Activated CD4-positive, alpha-beta T cell treated with anti-CD3 and anti-CD28 coated beads, Interleukin-2, amount 10 ng/mL, durations not matched to agents 24 days and 14 days (primary cell): ENCODE data around the gene SCD5. TPM values are rescaled to one million over a fixed set of nuclear protein-coding genes. Genes with fewer than 3 reads are reported as not detected.

Source experiments
- DNase-seq: peaks from one replicate; pipeline ENCODE4 v3.0.0; 2022
- H3K27ac Mint-ChIP-seq: one replicate; pipeline ENCODE4 v1.8.0; 2022; ENCODE audit warnings: mild to moderate bottlenecking, mixed read lengths
- H3K27me3 Mint-ChIP-seq: one replicate; pipeline ENCODE4 v1.8.0; 2022; ENCODE audit warnings: mixed read lengths
- H3K36me3 Mint-ChIP-seq: one replicate; pipeline ENCODE4 v1.8.0; 2022; ENCODE audit warnings: low read depth, mild to moderate bottlenecking, mixed read lengths
- H3K4me1 Mint-ChIP-seq: one replicate; pipeline ENCODE4 v1.8.0; 2021; ENCODE audit warnings: mixed read lengths
- H3K4me3 Mint-ChIP-seq: one replicate; pipeline ENCODE4 v1.8.0; 2022; ENCODE audit warnings: mild to moderate bottlenecking, moderate library complexity, mixed read lengths
- H3K9me3 Mint-ChIP-seq: one replicate; pipeline ENCODE4 v1.8.0; 2021; ENCODE audit warnings: mixed read lengths
- intact Hi-C: fragments of 100-400 bp; cut with micrococcal nuclease; formaldehyde crosslinking; loops from one replicate; pipeline ENCODE4 v1.15.1; 2023
- total RNA-seq: library from RNA; stranded (reverse); gene quantifications from 2 replicates; pipeline ENCODE4 v1.2.3, GENCODE V29; 2022

Gene SCD5
- total RNA-seq, 1 donor from 2014 or later = 0.63 TPM

DNA sequence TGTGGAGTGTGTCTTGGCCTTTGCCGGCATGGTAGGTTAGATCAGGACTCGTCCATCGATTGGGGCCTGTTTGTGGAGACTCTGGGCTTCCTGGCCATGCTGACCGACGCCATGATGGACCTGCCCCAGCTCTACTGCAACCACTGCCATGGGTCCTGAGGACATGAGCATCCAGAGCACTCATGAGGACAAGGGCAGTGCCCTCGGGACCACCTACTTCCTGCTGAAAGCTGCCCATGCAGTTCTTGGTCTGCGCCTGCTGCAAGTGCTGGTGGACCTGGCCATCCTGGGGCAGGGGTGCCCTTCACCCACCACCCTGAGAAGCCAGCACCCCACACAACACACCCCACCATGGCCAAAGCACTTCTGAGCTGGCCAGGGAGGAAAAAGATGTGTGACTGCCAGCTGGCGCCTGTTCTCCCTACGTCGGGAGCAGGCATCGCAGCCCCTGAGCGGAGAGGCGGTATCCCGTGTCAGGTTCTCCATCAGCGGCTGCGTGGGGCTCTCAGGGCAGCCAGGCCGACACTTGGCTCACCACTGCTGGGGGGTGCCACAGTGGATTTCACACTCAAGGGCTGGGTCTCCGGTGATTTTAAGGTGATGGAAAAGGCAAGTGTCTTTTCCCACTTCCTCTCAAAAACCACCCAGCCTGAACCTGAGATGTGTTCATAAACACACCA lies 106.4 kb downstream of the SCD5 start:
- H3K27ac Mint-ChIP-seq = no peak overlapping the region
- no peaks in the 10 kb centered on the region for H3K9me3 Mint-ChIP-seq
- DNase-seq = no peak
- H3K36me3 Mint-ChIP-seq = no peaks in the 10 kb centered on the region
- H3K4me3 Mint-ChIP-seq = no peak overlapping the region
- H3K27me3 Mint-ChIP-seq = peaks cover 9% of the 10 kb centered on the region
- no peaks in the 10 kb centered on the region for H3K4me1 Mint-ChIP-seq
- intact Hi-C loops = no loop called here

DNA sequence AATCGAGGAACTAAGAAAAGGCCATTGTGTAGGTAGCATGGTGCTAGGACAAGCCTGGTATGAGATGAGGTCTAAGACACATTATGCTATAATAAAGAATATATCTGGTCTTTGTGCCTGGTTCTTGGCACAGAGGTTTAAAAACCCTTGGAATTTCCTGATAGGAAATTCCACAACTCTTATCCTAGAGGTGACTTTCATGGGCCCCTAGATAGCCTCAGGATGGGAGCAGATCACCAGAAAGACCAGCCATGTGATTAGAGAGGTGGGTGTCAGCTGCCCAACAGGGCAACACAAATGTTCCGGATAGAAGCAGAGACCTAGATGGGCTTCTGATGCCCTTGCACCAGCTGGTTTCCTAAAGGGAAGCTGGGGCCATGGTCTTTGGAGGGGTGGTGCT lies 107.2 kb downstream of the SCD5 start:
- H3K9me3 Mint-ChIP-seq = no peaks in the 10 kb centered on the region
- DNase-seq = no peak
- no peak overlapping the region for H3K27ac Mint-ChIP-seq
- intact Hi-C loops = no loop called here
- peaks cover 9% of the 10 kb centered on the region for H3K27me3 Mint-ChIP-seq
- no peaks in the 10 kb centered on the region for H3K36me3 Mint-ChIP-seq
- no peak overlapping the region for H3K4me3 Mint-ChIP-seq
- no peaks in the 10 kb centered on the region for H3K4me1 Mint-ChIP-seq

DNA sequence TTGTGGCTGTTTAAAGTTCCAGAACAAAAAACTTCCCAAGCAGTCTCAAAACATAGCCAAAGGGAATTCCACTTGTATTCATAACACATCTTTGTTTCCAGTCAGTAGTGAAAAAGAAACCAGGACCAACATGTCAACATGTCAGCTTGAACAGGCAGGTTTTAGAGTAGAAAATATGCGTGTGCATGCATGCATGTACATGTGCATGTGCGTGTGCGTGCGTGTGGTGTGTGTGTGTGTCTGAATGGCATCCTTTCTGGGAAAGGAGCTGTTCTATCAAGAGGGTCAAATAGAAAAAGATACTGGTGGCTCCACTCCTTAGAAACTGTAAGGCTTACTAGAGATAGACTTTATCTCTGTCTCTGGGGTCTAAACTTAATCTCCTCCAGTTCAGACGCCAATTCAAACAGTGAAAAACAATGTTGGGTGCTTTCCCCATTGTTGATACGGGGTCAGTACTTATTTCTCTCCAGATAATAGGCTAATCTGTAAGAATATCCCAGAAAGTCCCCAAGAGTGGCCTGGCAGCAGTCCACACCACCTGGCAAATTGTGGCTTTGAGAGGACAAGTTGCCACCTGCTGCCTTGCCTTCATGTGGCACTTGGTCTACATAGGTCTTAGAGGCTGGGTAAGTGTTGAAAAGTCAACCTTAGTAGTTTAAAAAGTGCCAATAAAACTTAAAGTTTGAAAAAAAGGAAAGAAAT lies 110.4 kb downstream of the SCD5 start:
- no peaks in the 10 kb centered on the region for H3K36me3 Mint-ChIP-seq
- no peak overlapping the region for H3K27ac Mint-ChIP-seq
- no peaks in the 10 kb centered on the region for H3K9me3 Mint-ChIP-seq
- H3K27me3 Mint-ChIP-seq = peaks cover 7% of the 10 kb centered on the region
- DNase-seq = no peak
- intact Hi-C loops = no loop called here
- no peak overlapping the region for H3K4me3 Mint-ChIP-seq
- no peaks in the 10 kb centered on the region for H3K4me1 Mint-ChIP-seq

DNA sequence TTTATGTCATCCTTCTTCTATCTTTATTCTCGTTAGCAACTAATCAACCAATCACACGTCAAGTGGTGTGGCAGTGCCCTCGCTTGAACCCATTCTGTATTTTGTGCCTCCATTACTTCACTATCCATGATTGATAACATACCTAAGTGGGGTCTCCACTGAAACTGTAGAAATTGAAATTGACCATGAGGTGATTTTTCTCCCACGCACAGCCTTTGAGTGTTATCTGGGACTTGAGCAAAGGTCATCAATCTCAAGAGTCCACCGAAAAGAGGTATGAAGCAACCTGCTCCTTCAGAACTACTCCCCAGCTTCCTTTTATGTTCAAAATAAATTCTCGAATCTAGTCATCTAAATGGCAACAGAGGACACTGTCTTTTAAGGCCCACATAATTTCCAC lies 111.1 kb downstream of the SCD5 start:
- intact Hi-C loops = no loop called here
- Mint-ChIP-seq H3K27ac (no peak overlapping the region), H3K27me3 (peaks cover 7% of the 10 kb centered on the region), H3K9me3 (no peaks in the 10 kb centered on the region), H3K4me3 (no peak overlapping the region), H3K4me1 (no peaks in the 10 kb centered on the region), H3K36me3 (no peaks in the 10 kb centered on the region)
- DNase-seq = no peak

DNA sequence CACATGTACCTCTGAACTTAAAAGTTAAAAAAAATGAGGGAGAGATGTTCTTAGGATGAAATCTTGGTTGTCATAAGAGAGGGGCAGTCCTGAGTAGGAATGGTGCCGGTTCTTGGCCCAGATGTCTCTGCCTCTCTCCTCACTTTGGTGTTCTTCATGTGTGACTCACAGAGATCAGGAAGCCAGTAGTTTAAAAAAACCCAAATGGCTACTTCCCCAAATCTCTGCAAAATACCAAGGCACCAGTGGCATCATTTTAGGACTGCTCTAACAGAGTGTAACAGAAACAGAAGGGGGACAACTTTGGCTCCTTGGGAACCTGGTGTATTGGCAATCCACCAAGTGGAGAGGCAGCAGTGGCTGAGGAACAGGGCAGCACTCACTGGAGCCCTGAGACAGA lies 116.8 kb downstream of the SCD5 start:
- intact Hi-C loops = no loop called here
- Mint-ChIP-seq H3K4me3 (no peak overlapping the region), H3K4me1 (no peaks in the 10 kb centered on the region), H3K9me3 (no peaks in the 10 kb centered on the region), H3K36me3 (no peaks in the 10 kb centered on the region), H3K27me3 (no peaks in the 10 kb centered on the region), H3K27ac (no peak overlapping the region)
- DNase-seq = no peak

DNA sequence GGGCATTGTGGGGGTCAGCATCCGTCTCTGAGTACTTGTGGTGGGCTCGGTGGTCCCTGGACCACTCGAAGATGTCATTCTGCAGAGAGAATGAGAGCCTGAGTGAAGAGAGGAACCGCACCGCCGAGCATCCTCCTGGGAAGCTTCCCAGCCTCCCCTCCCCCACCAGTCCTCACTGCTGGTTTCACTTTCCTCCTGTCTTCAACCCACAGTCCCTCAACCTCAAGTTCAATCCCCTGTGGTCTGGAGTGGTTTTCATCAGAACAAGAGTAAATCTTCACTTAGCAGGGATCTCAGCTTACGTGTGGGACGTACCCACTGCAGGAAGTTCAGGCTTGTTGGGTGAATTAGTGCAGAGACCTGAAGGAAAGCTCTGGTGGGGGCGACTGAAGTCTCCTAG lies 117.8 kb downstream of the SCD5 start:
- intact Hi-C loops = no loop called here
- DNase-seq = no peak
- Mint-ChIP-seq H3K36me3 (no peaks in the 10 kb centered on the region), H3K9me3 (no peaks in the 10 kb centered on the region), H3K4me3 (no peak overlapping the region), H3K27me3 (no peaks in the 10 kb centered on the region), H3K27ac (no peak overlapping the region), H3K4me1 (no peaks in the 10 kb centered on the region)

DNA sequence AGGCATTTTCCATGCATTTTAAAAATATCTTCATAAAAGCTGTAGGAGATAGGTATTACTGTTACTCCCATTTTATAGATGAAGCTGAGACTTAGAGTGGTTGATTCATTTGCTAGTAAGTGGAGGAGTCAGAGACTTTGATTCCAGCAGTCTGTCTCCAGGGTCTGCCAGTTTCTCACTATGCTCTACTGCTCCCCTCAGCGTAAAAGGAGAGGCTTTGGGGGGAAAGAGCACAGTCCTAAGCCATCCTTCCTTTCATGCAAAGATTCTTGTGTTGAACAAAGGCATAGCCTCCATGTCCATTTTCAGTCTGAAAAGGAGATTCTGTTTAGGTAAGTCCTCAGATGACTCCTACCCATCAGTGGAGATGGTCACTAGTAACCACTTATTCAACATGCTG lies 119.1 kb downstream of the SCD5 start:
- no peaks in the 10 kb centered on the region for H3K36me3 Mint-ChIP-seq
- H3K27me3 Mint-ChIP-seq = no peaks in the 10 kb centered on the region
- H3K9me3 Mint-ChIP-seq = no peaks in the 10 kb centered on the region
- no peaks in the 10 kb centered on the region for H3K4me1 Mint-ChIP-seq
- H3K4me3 Mint-ChIP-seq = no peak overlapping the region
- no peak for DNase-seq
- H3K27ac Mint-ChIP-seq = no peak overlapping the region
- intact Hi-C loops = no loop called here

DNA sequence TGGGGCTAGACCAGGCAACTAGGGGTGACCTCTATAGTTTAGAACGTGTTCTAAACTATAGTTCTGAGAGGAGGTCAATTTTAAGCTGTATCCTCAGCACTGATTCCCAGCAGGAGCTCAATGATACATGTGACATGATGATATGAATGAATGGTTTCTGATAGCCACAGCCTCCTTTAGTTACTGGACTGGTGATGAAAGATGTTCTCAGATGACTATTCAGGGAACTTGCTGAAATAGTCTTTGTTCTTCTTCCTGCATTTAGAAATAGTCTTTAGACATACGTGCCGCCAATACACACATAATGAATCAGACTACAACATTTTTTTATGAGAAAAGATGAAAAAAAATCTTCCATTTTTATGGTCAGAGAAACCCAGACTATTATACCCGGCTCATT lies 120.5 kb downstream of the SCD5 start:
- intact Hi-C loops = no loop called here
- H3K4me3 Mint-ChIP-seq = no peak overlapping the region

DNA sequence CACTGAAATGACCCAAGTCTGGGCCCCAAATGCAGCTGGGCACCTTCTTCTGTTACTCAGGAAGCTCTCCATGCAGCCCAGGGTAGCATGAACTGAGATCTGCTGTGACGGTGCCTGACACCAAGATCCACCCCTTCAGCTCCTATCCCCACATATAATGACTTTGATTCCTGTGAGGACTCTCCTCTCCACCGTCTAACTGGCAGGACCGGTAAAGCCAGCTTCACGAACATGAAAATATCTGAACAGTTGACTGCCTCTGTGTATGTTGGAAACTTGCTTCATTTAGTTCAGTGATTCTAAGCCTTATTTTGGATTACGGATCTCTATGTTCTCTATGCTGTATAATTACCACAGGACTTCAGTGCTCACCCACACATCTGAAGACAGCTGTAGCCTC lies 121.3 kb downstream of the SCD5 start:
- DNase-seq = no peak
- Mint-ChIP-seq H3K4me3 (no peak overlapping the region), H3K27me3 (no peaks in the 10 kb centered on the region), H3K4me1 (no peaks in the 10 kb centered on the region), H3K9me3 (no peaks in the 10 kb centered on the region), H3K36me3 (no peaks in the 10 kb centered on the region), H3K27ac (no peak overlapping the region)
- intact Hi-C loops = no loop called here

More for the DNA sequence above, 120.5 kb downstream of the SCD5 start:
- Mint-ChIP-seq H3K27me3 (no peaks in the 10 kb centered on the region), H3K4me1 (no peaks in the 10 kb centered on the region), H3K9me3 (no peaks in the 10 kb centered on the region), H3K36me3 (no peaks in the 10 kb centered on the region), H3K27ac (no peak overlapping the region)
- DNase-seq = no peak

DNA sequence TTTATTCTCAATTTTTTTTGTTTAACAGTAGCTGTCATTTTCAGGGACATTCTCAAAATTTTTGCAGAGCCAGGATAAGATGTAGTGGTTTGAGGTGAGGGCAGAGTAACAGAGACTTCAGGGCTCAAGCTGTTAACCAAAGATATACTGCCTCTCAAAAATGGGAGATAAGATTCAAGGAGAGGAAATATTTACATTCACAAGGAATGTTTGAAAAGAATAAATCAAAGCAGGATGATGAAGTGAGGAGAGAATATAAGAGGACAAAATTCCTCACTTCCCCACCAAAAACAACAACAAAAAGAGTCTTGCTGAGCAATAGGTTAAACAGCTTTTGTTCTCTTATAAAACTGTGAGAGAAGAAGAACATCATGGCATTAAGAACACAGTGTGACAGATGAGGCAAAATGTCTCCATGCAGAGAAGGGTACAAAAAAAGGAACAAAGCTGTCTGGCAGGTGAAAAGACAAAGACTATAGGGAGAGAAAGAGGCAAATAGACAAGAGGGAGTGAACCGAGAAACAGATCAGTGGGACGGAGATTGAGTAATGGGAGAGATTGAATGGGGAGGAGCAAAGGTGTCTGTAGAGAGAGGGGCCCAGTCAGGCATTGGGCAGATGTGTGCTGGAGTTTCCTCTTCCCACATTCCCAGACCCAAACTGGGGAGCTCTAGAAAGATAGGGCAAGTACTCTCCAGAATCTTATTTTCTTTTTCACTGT lies 130.7 kb downstream of the SCD5 start:
- H3K4me1 Mint-ChIP-seq = no peaks in the 10 kb centered on the region
- peaks cover 4% of the 10 kb centered on the region for H3K27me3 Mint-ChIP-seq
- intact Hi-C loops = no loop called here
- H3K27ac Mint-ChIP-seq = no peak overlapping the region
- DNase-seq = no peak
- H3K36me3 Mint-ChIP-seq = no peaks in the 10 kb centered on the region
- H3K4me3 Mint-ChIP-seq = no peak overlapping the region
- peaks cover 5% of the 10 kb centered on the region for H3K9me3 Mint-ChIP-seq

DNA sequence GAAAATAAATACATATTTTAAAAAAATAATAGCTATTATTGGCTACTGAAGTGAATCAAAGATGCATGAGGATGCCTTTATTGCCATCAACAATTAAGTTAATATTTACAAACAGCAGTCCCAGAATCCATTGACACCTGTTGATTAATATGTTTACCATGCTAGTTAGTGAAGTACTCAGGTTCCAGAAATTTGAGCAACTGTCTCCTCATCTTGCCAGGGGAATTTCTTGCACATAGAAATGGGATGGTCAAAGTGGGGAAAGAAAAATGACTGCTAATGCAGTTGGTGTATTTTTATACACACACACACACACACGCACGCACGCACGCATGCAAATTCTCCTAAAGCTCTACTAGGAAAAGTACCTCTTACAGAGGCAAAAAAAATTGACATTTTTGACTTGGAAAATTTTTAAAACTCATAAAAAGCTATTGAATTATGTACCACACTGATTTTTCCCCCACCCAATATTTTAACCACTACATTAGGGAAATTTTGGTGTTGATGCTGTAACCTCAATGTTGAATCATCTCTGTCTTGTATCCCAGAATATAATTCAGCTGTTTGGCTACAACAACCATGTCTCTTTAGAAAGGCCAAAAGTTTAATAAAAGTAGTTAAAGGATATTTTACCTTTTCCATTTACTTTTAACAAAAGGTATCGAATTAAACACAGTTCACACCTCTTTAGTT lies 131.5 kb downstream of the SCD5 start:
- Mint-ChIP-seq H3K27me3 (peaks cover 5% of the 10 kb centered on the region), H3K9me3 (peaks cover 5% of the 10 kb centered on the region), H3K36me3 (no peaks in the 10 kb centered on the region), H3K4me3 (no peak overlapping the region), H3K27ac (no peak overlapping the region), H3K4me1 (no peaks in the 10 kb centered on the region)
- intact Hi-C loops = no loop called here
- DNase-seq = no peak

DNA sequence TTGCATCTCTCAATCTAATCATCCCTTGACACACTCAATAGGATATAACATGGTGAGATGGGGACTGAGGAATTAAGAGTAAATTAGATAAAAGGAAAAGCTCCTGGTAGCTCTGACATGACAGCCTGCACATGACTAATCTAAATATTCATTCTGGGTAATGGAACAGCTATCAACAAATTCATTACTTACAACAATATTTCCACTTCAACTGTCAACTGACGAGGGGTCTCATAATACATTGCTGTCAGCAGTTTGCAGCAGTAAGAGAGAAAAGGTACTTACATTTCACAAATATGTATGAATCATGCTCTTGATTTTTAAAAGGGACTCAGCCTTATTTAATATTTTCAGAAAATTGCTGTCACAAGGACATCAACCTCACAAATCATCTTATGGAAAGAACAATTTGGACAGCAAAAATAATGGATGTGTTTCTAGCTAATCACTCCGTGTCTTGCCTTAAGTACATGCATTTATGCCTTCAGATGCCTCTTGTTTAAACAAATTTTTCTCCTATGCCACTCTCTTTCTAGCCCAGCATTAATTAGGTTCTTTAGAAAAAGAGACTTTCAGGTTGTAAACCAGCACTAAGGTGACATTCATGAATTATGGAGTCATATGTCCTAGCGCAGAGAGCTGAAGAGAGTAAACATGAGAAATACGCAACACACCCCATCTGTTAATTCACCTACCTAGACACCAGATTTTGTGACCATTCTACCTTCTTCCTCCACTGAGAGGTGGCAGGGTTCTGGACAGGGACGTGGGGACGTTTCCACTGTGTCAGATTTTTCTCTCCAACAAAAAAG lies 137.2 kb downstream of the SCD5 start:
- intact Hi-C loops = no loop called here
- Mint-ChIP-seq H3K4me1 (no peaks in the 10 kb centered on the region), H3K27ac (no peak overlapping the region), H3K4me3 (no peak overlapping the region), H3K27me3 (peaks cover 16% of the 10 kb centered on the region), H3K9me3 (no peaks in the 10 kb centered on the region), H3K36me3 (no peaks in the 10 kb centered on the region)
- no peak for DNase-seq

DNA sequence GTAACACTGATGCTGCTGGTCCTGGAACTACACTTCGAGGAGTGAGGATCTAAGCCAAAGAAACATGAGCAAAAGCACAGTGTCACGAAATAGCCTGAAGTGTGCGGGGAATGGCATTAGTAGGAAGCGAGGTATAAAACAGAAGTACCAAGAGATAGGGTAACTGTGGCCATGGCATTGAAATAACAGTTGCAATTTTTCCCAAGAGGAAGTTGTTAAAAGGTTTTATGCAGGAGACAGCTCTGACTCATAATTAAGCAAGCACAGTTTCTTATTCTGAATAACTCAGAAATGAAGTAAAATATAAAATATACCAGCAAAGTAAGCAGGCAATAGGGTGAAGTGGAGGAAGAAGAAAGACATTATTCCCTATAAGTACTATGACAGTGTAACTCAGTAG lies 146.5 kb downstream of the SCD5 start:
- Mint-ChIP-seq H3K9me3 (no peaks in the 10 kb centered on the region), H3K4me1 (no peaks in the 10 kb centered on the region), H3K27ac (no peak overlapping the region), H3K27me3 (peaks cover 2% of the 10 kb centered on the region), H3K36me3 (no peaks in the 10 kb centered on the region), H3K4me3 (no peak overlapping the region)
- intact Hi-C loops = no loop called here
- no peak for DNase-seq
